Measurements from ENCODE around the gene PRPF38A.
"Not testable (repeated sequence)": the region's sequence is repeated elsewhere in the genome, so short reads cannot be mapped to it uniquely, and the experiment has no call there.

The PRPF38A gene, protein sequence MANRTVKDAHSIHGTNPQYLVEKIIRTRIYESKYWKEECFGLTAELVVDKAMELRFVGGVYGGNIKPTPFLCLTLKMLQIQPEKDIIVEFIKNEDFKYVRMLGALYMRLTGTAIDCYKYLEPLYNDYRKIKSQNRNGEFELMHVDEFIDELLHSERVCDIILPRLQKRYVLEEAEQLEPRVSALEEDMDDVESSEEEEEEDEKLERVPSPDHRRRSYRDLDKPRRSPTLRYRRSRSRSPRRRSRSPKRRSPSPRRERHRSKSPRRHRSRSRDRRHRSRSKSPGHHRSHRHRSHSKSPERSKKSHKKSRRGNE

DNA sequence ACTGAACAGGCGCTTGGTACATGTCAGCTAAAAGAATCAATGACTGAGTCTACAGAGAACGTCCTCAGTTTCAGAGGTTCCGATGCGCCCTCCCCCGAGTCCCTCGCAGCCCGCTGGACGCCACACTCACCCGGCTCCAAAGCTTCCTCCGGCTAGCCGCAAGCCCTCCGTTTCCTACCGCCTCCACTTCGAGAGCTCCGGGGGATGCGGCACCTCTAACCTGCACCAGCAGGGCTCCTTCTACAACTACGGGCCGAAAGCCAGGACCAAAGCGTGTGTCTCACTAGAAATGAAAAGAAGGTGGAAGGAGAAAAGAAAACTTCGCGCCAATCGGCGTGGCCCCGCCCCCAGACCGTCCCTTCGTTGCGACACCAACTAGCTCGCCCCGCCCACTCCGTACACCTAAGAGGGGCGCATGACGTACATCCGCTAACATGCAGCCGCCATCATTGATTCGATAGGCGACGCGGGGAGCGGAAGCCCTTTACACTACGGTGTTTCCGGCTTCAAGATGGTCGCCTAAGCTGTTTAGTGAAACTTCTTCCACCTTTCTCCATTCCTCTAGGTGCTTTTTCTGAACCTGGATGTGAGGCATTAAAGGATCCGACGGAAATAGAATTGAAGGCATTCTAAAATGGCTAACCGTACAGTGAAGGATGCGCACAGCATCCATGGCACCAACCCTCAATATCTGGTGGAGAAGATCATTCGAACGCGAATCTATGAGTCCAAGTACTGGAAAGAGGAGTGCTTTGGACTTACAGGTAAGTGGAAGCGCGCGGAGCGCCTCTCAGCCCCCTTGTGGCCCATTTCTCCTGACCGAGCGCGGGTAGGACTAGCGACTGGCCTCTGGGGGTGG lies at the start of gene PRPF38A, which contains the start of gene ORC1:
TSS of gene PRPF38A (plus strand) at position 487 of the 859 bp plus-strand sequence. CDS start at position 635, 148 bp downstream.
TSS of gene ORC1 (minus strand) at position 308 of the 859 bp plus-strand sequence. CDS start 2,200 bp downstream, outside the sequence.
- peak; percentile 99 for DNase-seq

- DNase-seq = no peak
These were observed 49.0 kb upstream of the PRPF38A start for GRCh38 chr1:52355436-52355835.

DNA sequence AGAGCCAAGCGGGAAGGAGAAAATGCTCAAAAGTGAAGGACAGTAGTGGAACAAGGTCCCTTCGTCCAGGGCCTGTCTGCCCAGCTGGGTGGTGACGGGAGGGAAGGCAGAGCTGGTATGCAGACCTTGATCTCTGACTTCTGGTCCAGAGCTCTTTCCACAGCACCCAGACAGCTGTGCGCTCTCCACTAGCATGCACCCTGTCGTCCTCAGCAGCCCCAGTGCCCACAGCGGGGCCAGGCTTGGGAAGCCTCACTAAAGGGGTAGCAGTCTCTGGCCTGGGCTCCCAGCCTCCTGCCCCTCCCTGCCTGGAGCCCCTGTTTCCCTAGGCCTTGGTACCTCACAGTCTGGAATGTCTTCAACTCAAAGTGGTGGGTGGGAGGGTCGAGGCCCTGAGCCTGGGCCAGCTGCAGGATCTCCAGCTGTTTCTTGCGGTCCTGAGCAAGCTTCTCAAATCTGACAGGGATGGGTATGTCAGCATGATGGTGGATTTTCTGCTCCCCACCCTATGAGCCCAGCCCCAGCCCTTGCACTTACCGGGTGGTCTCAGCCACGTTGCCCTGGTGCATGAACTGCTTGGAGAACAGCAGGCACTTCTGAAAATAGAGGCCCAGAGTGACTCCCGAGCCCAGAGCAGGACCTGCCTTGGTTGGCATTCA lies 48.4 kb upstream of the PRPF38A start:
- no peak for DNase-seq

- DNase-seq = no peak
These were observed 47.5 kb upstream of the PRPF38A start for GRCh38 chr1:52356818-52357355.

GRCh38 chr1:52357397-52357796 lies 47.0 kb upstream of the PRPF38A start:
- DNase-seq = no peak

- no peak for DNase-seq
These were observed 45.4 kb upstream of the PRPF38A start for GRCh38 chr1:52358851-52359497.

- DNase-seq = no peak
These were observed 44.5 kb upstream of the PRPF38A start for GRCh38 chr1:52359676-52360594.

DNA sequence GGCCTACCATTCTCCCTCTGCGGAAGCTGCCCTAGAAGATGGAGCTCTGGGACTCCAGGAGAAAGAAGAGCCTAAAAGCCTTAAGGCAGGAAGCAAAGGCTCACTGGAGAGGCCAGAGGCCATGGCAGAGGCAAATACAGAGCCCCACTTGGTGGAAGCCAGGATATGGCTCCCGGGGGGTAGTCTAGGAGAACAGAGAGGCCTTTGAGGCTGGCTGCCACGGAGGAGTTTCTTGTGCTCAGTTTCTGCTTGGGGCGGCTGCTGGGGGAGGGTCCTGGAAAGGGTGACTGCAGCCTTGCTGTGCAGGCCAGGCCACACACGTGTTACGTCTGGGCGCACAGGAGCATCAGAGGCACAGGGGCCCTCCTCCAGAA lies 43.8 kb upstream of the PRPF38A start:
- no peak for DNase-seq

DNA sequence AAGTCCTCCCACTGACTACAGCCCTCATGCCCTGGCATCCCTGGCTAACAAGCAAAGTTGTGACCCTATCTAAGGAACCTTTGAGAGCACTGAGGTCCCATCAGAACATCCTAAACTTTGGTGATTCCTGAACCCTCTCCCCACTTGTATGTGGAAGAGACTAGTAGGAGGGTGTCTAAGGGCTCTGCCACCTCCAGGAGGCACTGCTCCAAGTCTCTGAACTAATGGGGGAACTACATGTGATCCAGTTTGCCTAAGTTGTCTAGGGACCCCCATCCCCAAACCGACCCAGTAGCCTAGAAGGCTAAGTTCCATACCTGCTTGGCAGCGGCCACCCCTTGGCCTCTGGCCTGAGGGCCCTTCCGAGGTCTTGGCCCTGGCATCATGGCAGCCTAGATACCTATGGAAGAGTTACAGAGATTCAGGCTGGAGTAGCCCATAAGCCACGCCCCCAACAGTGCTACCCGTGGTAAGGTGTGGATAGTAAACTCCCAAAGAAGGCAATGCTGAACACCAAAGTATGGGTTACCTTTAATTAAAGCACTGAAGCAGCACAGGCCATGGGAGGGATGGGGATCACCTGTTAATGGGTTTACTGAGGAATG lies 40.1 kb upstream of the PRPF38A start:
- peak; percentile 25 for DNase-seq

DNA sequence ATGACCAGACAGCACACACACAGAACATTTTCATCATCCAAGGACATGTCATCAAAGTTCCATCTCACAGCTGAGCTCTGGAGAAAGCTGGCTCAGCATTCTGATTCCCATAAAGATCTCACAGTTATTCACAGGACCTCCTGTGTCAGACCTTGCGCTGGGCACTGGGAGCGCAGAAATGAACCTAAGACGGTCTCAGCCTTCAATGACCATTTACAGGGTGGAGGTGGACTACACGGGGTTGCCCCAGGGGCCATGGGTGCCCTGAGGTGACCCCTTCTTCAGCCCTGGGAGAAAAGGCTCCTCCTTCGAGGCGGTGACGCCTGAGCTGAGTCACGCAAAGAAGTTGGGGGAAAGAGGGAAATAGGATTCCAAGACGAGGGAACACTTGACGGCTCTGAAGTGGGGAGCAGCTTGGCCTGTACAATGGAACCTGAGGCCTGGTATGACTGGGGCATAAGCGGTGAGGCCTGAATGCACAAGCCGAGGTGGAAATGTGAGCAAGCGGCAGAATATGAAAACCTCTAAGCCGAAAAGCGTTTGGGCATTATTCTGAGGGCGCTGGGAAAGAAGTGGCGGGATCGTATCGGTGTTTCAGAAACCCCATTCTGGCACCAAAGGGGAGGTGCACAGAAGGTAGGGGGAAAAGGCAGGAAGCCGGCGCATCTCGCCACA lies 39.2 kb upstream of the PRPF38A start:
- DNase-seq = peak; percentile 20

- peak; percentile 100 for DNase-seq
These were observed 38.5 kb upstream of the PRPF38A start, which contains the start of gene CC2D1B for GRCh38 chr1:52365746-52366516. CC2D1B (minus strand) TSS chr1:52366205; CDS start chr1:52364620, 1,585 bp downstream.

GRCh38 chr1:52366517-52366827 lies 37.9 kb upstream of the PRPF38A start:
- no peak for DNase-seq

- no peak for DNase-seq
These were observed 37.1 kb upstream of the PRPF38A start for GRCh38 chr1:52367272-52367671.

DNA sequence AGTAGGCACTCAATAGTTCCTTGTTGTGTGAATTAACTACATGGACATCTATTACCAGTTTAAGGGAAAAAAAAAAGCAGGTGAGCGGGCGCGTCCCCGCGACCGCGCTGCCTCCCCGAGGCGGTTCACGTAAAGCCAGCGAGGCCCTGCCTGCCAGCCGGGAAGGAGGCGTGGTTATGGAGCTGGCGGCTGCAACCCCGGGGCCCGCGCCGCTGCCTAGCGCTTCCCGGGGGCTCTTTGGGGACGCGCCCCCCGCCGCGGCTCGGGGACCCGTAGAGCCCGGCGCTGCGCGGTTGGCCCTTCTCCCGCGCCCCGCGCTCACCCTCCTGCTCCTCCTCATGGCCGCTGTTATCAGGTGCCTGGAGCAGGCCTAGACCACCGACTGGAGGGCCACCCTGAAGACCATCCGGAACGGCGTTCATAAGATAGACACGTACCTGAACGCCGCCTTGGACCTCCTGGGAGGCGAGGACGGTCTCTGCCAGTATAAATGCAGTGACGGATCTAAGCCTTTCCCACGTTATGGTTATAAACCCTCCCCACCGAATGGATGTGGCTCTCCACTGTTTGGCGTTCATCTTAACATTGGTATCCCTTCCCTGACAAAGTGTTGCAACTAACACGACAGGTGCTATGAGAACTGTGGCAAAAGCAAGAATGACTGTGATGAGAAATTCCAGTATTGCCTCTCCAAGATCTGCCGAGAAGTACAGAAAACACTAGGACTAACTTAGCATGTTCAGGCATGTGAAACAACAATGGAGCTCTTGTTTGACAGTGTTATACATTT lies 35.8 kb upstream of the PRPF38A start:
- peak; percentile 79 for DNase-seq

- not testable (repeated sequence) for DNase-seq
These were observed 34.6 kb upstream of the PRPF38A start for GRCh38 chr1:52369851-52370250.

DNA sequence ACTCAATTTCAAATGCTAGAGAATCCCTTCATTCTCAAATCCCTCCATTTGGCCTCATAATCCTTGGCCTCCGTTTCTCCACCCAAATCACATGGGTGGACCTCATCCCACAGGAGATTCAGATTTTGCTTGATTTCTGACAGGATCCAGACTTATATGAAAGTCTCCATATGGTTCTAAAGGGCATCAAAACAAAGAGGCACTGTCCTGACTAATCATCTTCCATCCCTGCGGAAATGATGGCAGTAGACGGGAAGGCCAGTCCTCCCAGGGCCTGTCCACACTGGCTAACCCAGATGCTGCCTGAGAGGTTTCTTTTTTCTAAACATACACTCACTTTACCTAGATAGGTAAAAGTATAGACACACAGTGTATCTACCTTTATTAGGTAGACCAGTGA lies 19.0 kb upstream of the PRPF38A start:
- no peak for DNase-seq

DNA sequence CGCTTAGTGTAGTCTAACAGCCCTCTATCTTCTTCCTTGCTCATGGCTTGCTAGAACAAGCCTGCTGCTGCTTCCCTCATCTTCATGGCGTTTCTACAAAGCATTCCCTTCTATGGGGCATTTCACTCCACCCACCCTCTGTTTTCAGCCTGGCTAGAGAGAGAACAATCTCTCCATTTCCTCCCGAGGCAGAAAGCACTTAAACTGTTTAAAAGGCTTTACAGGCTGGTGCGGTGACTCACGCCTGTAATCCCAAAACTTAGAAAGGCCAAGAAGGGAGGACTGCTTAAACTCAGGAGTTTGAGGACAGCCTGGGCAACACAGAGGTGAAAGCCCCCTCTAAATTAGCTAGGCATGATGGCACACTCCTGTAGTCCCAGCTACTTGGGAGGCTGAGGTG lies 17.9 kb upstream of the PRPF38A start:
- DNase-seq = no peak

- DNase-seq = no peak
These were observed 11.2 kb upstream of the PRPF38A start for GRCh38 chr1:52393174-52393573.

GRCh38 chr1:52399629-52400028 lies 4.8 kb upstream of the PRPF38A start:
- no peak for DNase-seq

All from CD4-positive, alpha-beta T cell treated with Interleukin-6 for 4 hours (primary cell).